PC-9 (cell line): ENCODE results near the gene CDKN1C. TPM values are rescaled to one million over a fixed set of nuclear protein-coding genes. Genes with fewer than 3 reads are reported as not detected.
A peak's percentile ranks its signal among the peaks of the same experiment; 100 is the strongest.

Experiments
- Bru-seq: library from RNA; stranded (reverse); fragments of 400-500 nt; gene quantifications from one replicate; lab custom pipeline; 2021; lab: Mats Ljungman, UMichigan
- BruChase-seq, 2 experiments: library from RNA; stranded (reverse); fragments of 400-500 nt; gene quantifications; one replicate each; lab custom pipeline; 2021; lab: Mats Ljungman, UMichigan
- BruUV-seq: library from RNA; stranded (reverse); fragments of 400-500 nt; replicated peaks from 2 replicates; lab custom pipeline; 2021; lab: Mats Ljungman, UMichigan
- CTCF ChIA-PET: fragments of 300-600 bp; sonication (Branson Sonifier 250); formaldehyde crosslinking; loops from one replicate; lab custom pipeline; 2022; ENCODE audit warnings: antibody characterized with exemption; lab: Charles Lee
- POLR2A ChIA-PET: fragments of 300-600 bp; sonication (Branson Sonifier 250); formaldehyde crosslinking; loops from one replicate; lab custom pipeline; 2022; ENCODE audit warnings: antibody characterized with exemption; ENCODE audit not compliant: unreplicated experiment; lab: Charles Lee
- DNase-seq, 2 experiments: peaks; one replicate each; pipeline versions ENCODE4 v3.0.0 to v3.0.0-alpha.2; 2015 to 2022; ENCODE audit warnings: mixed read lengths in 1 of 2
- H2AFZ ChIP-seq: fragments of 200-600 bp; sonication (generic); 2 replicates; pipeline ENCODE4 v1.8.1; 2017; ENCODE audit warnings: antibody characterized with exemption
- H3F3A ChIP-seq: fragments of 200-600 bp; sonication (generic); 2 replicates; pipeline ENCODE4 v1.8.1; 2017; ENCODE audit warnings: antibody characterized with exemption, mild to moderate bottlenecking, low read depth; ENCODE audit not compliant: insufficient read depth
- H3K27ac ChIP-seq: fragments of 200-600 bp; sonication (generic); 2 replicates; pipeline ENCODE4 v1.6.1; 2016; ENCODE audit warnings: mixed run types
- H3K27me3 ChIP-seq: fragments of 200-600 bp; sonication (generic); 2 replicates; pipeline ENCODE4 v1.6.1; 2016; ENCODE audit warnings: low read depth, mixed run types; ENCODE audit not compliant: insufficient read depth
- H3K36me3 ChIP-seq: fragments of 200-600 bp; sonication (generic); 2 replicates; pipeline ENCODE4 v1.6.1; 2016; ENCODE audit warnings: low read depth, mixed run types
- H3K4me1 ChIP-seq: fragments of 200-600 bp; sonication (generic); replicated peaks from 2 replicates; pipeline ENCODE4 v1.6.1; 2016; ENCODE audit warnings: mixed run types; ENCODE audit not compliant: insufficient read depth
- H3K4me2 ChIP-seq: fragments of 200-600 bp; sonication (generic); 2 replicates; pipeline ENCODE4 v1.6.1; 2017; ENCODE audit warnings: mixed run types
- H3K4me3 ChIP-seq: fragments of 200-600 bp; sonication (generic); 2 replicates; pipeline ENCODE4 v1.6.1; 2016; ENCODE audit warnings: mixed run types
- H3K79me2 ChIP-seq: fragments of 200-600 bp; sonication (generic); 2 replicates; pipeline ENCODE4 v1.6.1; 2017; ENCODE audit warnings: low read depth, mixed run types
- H3K9me2 ChIP-seq: fragments of 200-600 bp; sonication (generic); 2 replicates; pipeline ENCODE4 v1.8.1; 2017; ENCODE audit warnings: mild to moderate bottlenecking; ENCODE audit not compliant: insufficient read depth
- H3K9me3 ChIP-seq: fragments of 200-600 bp; sonication (generic); 2 replicates; pipeline ENCODE4 v1.8.1; 2016; ENCODE audit warnings: low read depth; ENCODE audit not compliant: insufficient read depth
- H4K20me1 ChIP-seq: fragments of 200-600 bp; sonication (generic); 2 replicates; pipeline ENCODE4 v1.8.1; 2017; ENCODE audit not compliant: insufficient read depth
- CTCF ChIP-seq: fragments of 200-600 bp; sonication (generic); conservative IDR thresholded peaks from 2 replicates; pipeline ENCODE4 v1.6.1; 2017; ENCODE audit warnings: mixed run types, antibody characterized with exemption, mild to moderate bottlenecking, moderate library complexity
- EZH2 ChIP-seq: fragments of 200-600 bp; sonication (generic); IDR thresholded peaks from 2 replicates; pipeline ENCODE4 v1.8.0; 2017; ENCODE audit warnings: antibody characterized with exemption, low read depth
- intact Hi-C: fragments of 100-400 bp; cut with micrococcal nuclease; formaldehyde crosslinking; loops from one replicate; pipeline ENCODE4 v1.10.0; 2022; ENCODE audit not compliant: unreplicated experiment
- long read RNA-seq: library from polyadenylated mRNA; stranded (forward); transcript quantifications from one replicate; pipeline ENCODE4 v2.0.0, GENCODE V29; 2022
- total RNA-seq: library from RNA; stranded (reverse); gene quantifications from 2 replicates; pipeline ENCODE4 v1.2.3, GENCODE V29; 2021

The CDKN1C gene
- total RNA-seq = 5.1 and 7.6 TPM in 2 replicates
- percentile 30 among the genes with signal in this experiment for Bru-seq, nascent RNA
- BruChase-seq, experiment 1, labeled RNA remaining after a 2-hour chase = percentile 41 among the genes with signal in this experiment
- BruChase-seq, experiment 2, labeled RNA remaining after a 6-hour chase = percentile 50 among the genes with signal in this experiment
- long read RNA-seq, transcript CDKN1C-204 (4 exons, 1,771 nt) = major isoform, 6 of 9 reads
- long read RNA-seq, partial matches to known transcripts = 1 of 9 reads
- long read RNA-seq, other reads (novel, unspliced or antisense) = 1 of 9 reads

- Histone ChIP-seq H3K4me1 (no peaks in the 10 kb centered on the region), H3K36me3 (no peaks in the 10 kb centered on the region), H3K4me2 (peak within 1 kb of the TSS; percentile 72), H3F3A (no peaks in the 10 kb centered on the region), H3K27me3 (no peaks in the 10 kb centered on the region), H4K20me1 (no peaks in the 10 kb centered on the region), H3K27ac (no peak within 1 kb of the TSS), H3K9me2 (no peaks in the 10 kb centered on the region), H2AFZ (peak within 1 kb of the TSS; percentile 64; the same call in 1 of the 2 replicates), H3K4me3 (peak within 1 kb of the TSS; percentile 55; the same call in 1 of the 2 replicates), H3K79me2 (no peaks in the 10 kb centered on the region), H3K9me3 (no peaks in the 10 kb centered on the region)
- TF ChIP-seq CTCF (no peak), EZH2 (no peak)
- BruUV-seq = no TSS peak
- DNase-seq = peak; percentile 47 to 71
- intact Hi-C loops = loop anchor here (2.0 to 5.0 kb wide), 3 partner anchors 58 to 522 kb away; no protein-coding TSS in a partner anchor
- POLR2A ChIA-PET = no interaction called here
- CTCF ChIA-PET = interaction anchor here (0.6 to 1.0 kb wide), 2 partner anchors 183 to 352 kb away, joined by 4 to 5 read pairs; no protein-coding TSS in a partner anchor
Measured at GRCh38 chr11:2885678-2886081, at the start of gene CDKN1C. CDKN1C (minus strand) TSS chr11:2885775; CDS start chr11:2885456, 319 bp downstream.

DNA sequence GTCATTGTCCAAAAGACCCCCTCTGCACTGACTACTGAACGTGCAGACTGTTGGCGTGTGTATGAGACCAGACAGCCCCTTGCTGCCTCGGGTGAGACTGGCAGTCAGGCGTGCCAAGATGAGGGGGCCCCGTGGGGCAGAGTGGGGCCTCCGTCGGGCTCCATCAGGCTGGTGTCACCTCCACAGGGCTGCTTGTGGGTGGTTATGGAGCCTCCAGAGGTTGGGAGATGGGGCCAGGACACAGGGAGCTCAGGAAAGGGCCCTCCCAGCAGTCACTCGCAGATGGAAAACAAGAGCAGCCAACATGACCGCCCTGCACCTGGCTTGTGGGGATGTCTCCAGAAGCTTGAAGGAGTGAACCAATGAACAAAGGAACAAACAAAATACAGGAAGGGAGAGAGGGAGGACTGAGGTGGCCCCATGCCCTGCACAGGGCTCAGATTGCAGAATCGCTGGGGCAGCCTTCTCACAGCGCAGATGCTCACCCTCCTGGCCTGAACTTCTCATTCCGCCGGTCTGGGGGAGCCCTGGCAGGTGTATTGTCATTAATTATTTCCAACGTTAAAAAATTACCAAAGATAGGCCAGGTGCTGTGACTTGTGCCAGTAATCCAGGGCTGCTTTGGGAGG lies 49.1 kb upstream of the CDKN1C start:
- H3K27ac ChIP-seq = no peak overlapping the region
- no peaks in the 10 kb centered on the region for H3K79me2 ChIP-seq
- H3K9me2 ChIP-seq = no peaks in the 10 kb centered on the region
- DNase-seq = no peak
- no peaks in the 10 kb centered on the region for H3K9me3 ChIP-seq
- ChIA-PET POLR2A (no interaction called here), CTCF (no interaction called here)
- H3K4me3 ChIP-seq = no peak overlapping the region
- no peak overlapping the region for H3K4me2 ChIP-seq
- TF ChIP-seq EZH2 (no peak), CTCF (no peak)
- H3K36me3 ChIP-seq = no peaks in the 10 kb centered on the region
- intact Hi-C loops = loop anchor here (5.0 kb wide), 3 partner anchors 88 to 483 kb away; partner anchors contain the start of gene MRGPRG
- no peaks in the 10 kb centered on the region for H4K20me1 ChIP-seq
- H3K27me3 ChIP-seq = no peaks in the 10 kb centered on the region
- H3F3A ChIP-seq = peaks cover 20% of the 10 kb centered on the region
- no TSS peak for BruUV-seq
- H3K4me1 ChIP-seq = peaks cover 38% of the 10 kb centered on the region
- H2AFZ ChIP-seq = no peak overlapping the region

GRCh38 chr11:2934021-2934550 lies 48.5 kb upstream of the CDKN1C start:
- ChIA-PET POLR2A (interaction anchor here (0.6 to 0.7 kb wide), 2 partner anchors 197 to 1146 kb away, joined by 3 to 4 read pairs; no protein-coding TSS in a partner anchor), CTCF (interaction anchor here (1.0 kb wide), 1 partner anchor 42 kb away, joined by 4 read pairs; no protein-coding TSS in a partner anchor)
- Histone ChIP-seq H3F3A (peaks cover 19% of the 10 kb centered on the region), H3K9me3 (no peaks in the 10 kb centered on the region), H3K27ac (peak overlapping the region; percentile 92), H4K20me1 (no peaks in the 10 kb centered on the region), H3K4me1 (peaks cover 32% of the 10 kb centered on the region), H3K27me3 (no peaks in the 10 kb centered on the region), H3K79me2 (no peaks in the 10 kb centered on the region), H3K4me3 (no peak overlapping the region), H3K9me2 (no peaks in the 10 kb centered on the region), H2AFZ (no peak overlapping the region), H3K4me2 (peak overlapping the region; percentile 55; the same call in 1 of the 2 replicates), H3K36me3 (no peaks in the 10 kb centered on the region)
- DNase-seq = no peak
- no peak for TF ChIP-seq CTCF
- TF ChIP-seq EZH2 = no peak
- intact Hi-C loops = loop anchor here (5.0 kb wide), 3 partner anchors 88 to 483 kb away; partner anchors contain the start of gene MRGPRG
- BruUV-seq = no TSS peak
